ENCODE results near the gene MEGF11.

Gene MEGF11

DNA sequence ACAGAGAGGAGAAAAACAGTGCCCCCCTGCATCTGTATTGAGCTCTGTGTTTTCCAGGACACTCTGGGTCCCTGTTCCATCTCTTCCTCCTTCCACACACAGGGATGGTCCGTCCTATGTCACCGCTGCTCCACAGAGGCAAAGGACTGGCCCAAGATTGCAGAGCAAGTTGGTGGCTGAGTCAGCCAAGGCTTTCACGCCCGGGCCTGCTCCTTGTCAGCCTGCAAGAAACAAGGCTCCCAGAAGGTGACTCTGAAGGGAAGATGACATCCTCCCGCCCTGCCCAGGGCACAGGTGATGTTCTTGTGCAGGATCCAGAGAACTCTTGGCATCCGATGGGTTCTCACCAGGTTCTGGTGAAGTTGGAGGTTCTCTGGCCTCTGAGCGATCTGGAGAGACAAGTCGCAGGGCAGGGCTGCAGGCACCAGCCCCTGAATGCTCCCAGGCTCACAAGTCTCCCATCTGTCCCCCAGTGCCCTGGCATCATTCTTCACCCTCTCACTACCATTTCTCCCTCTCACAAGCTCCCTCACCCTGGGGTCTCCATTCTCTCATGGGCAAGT, 138.6 kb downstream of the MEGF11 start:
- no peak for DNase-seq (ENCODE audit: low spot score)

GRCh38 chr15:66112388-66112787, 141.2 kb downstream of the MEGF11 start:
- no peak for DNase-seq (ENCODE audit: low spot score)

- DNase-seq (ENCODE audit: low spot score), result no peak
Measured at GRCh38 chr15:66111363-66111762, 142.2 kb downstream of the MEGF11 start.

GRCh38 chr15:66110864-66111263, 142.7 kb downstream of the MEGF11 start:
- no peak for DNase-seq (ENCODE audit: low spot score)

- DNase-seq (ENCODE audit: low spot score), result no peak
Measured at GRCh38 chr15:66109826-66110225, 143.7 kb downstream of the MEGF11 start.

GRCh38 chr15:66108483-66109265, 144.9 kb downstream of the MEGF11 start:
- DNase-seq (ENCODE audit: low spot score), result no peak

DNA sequence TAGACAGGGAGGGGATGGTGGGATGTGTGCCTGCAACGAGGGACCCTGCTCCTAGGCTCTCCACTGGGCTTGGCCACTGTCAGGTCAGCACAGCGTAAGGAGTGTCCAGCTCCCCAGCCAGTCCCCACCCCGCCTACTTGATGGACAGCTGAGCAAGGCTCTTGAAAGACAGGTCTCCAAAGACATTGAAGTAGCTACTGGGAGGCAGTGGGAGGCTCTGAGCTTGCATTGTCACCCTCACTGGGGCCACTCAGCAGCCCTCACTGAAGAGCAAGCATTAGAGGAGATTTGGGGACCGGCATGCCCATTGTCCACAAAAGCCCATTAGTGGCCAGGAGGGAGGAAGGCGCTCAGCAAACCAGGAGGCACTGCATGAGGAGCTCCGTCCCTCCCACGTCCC, 146.5 kb downstream of the MEGF11 start:
- DNase-seq (ENCODE audit: low spot score), result no peak

GRCh38 chr15:66105286-66106265, 148.0 kb downstream of the MEGF11 start:
- no peak for DNase-seq (ENCODE audit: low spot score)

GRCh38 chr15:66103293-66103590, 150.3 kb downstream of the MEGF11 start:
- DNase-seq (ENCODE audit: low spot score), result no peak

- DNase-seq (ENCODE audit: low spot score), result no peak
Measured at GRCh38 chr15:66102563-66103292, 150.8 kb downstream of the MEGF11 start.

DNA sequence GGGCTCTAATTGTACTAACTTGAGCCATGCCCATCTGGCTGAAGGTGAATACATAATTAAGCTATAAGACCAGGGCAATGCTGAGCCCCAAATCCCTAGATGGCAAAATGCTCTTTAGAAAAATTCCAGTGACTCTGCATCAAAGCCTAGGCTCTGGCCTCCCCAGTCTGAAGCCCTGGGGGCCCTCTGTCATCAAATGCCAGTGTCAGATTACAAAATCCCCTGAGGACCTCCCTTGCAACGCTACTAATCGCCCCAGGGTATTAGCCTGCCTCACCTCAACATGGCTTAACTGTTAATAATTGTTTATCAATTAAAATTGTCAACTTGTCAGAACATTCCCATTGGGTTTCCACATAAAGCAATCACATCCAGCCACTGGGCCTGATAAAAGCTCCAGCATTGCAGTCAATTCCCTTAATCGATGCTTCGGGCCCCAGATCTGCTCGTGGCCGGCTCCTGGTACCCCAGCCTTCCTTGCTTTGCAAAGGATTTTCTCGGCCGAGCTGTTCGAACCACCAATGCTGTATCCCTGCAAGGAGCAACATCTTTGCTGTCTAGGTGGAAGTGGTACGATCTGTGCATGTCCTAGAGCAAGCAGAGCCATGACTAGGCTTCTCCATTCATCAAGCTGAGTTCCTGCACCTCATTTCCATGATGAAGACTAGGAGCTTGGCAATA, 151.7 kb downstream of the MEGF11 start:
- no peak for DNase-seq (ENCODE audit: low spot score)

DNA sequence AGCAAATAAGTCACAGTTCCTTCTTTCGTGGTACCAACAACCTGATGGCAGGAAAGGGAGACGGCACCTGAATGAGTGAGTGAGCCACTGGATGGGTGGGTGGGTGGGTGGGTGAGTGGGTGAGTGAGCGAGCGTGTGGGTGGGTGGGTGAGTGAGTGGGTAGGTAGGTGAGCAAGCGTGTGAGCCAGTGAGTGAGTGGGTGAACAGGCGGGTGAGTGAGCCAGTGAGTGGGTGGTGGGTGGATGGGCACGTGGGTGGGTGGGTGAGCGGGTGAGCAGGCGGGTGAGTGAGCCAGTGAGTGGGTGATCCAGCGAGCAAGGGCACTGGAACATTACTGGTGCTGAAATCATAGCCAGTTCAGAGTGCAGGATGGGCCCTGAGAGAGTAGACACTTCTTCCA, 152.8 kb downstream of the MEGF11 start:
- no peak for DNase-seq (ENCODE audit: low spot score)

GRCh38 chr15:66099950-66100671, 153.4 kb downstream of the MEGF11 start:
- DNase-seq (ENCODE audit: low spot score), result no peak

DNA sequence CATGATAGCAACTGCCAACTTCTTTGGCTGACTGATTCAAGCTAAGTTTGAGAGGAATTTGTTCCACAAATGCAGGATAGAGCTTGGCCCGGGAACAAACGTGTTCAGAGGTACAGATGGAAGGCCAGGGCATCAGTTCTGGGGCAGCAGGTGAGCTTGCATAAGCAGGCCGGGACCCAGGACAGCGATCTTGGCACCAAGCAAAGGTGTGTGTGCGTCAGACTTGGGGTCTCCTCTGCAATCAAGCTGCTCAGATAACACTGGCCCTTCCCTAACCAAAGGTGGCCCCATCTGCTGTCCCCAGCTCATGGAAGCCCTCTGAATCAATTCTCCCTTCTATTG, 155.6 kb downstream of the MEGF11 start:
- no peak for DNase-seq (ENCODE audit: low spot score)

DNA sequence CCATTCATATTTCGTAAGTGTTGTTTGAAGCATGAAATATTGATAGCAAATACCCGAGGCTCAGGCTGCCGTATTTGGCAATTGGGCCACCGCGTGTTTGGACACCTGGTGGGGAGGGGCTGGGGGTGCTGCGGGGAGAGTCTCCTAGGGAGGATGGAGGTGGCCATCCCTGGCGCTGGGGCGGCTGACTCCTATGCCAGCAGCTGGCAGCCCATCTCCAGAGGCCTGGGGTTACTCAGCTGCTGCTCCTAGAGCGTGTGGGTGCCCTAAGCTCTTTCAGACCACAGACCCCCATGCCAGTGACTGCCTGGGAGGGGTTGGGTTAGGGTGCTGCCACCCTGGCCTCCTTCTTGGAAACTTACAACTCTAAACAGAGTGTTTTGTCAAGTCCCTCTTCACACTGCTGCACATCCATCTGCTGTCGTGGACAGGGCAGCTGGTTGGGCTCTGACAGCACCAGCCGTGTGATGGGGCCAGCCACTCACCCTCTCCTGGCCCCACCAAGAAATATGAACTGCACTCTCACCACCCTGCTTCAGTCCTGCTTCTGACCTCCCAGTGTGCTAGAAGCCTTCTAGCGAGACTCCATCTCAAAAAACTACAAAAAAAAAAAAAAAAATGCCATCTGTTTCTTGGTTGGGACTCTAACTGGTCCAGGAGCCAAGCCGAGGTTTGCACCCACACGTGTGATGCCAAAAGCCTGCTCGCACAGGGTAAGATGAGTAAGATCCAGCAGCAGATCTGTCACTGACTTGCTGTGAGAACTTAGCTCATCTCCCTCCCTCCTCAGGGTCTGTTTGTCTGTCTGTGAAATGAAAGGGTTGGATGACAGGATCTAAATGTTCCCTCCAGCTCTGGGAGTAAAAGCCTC, 156.2 kb downstream of the MEGF11 start:
- DNase-seq (ENCODE audit: low spot score), result no peak

DNA sequence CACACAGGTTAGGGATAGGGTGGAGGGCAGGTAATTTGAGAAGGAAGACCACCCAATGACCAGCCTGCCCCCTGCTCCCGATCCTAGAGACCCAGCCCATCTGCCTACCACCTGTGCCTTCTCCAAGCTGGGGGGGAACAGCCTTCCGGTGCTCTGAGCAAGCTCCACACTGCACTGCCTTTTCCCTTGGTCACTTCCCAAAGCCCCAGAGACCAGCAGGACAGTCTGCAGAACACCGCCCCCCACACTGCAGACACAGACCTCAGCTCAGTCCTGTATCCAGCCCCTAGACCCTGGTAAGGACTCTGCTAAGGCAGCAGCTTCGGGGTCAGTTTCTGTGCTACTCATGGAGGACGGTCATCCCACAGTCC, 156.9 kb downstream of the MEGF11 start:
- no peak for DNase-seq (ENCODE audit: low spot score)

GRCh38 chr15:66095871-66096687, 157.5 kb downstream of the MEGF11 start:
- DNase-seq (ENCODE audit: low spot score), result no peak

DNA sequence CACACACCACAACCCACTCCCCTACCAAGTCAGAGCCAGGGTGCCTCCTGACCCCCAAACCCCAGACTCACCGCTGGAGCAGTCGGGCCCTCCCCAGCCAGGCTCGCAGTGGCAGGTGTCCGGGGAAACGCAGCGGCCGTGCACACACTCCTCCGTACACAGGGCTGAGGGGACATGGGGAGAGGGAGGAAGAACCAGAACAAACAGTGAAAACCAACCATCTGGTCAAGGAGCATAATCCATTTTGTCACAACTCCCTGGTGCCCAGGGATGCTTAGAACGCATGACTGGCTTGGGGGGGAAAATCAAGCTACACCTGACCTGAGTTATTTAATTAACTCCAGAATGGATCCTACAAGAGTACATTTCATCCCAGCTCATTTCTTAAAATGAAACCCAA, 159.2 kb downstream of the MEGF11 start:
- no peak for DNase-seq (ENCODE audit: low spot score)
